NCI-H187 treated with DMSO at 0.1 percent for 48 hours (cell line): ENCODE measurements around the gene DSCAM.

Experiments
- DNase-seq: peaks from one replicate; lab custom pipeline; 2025; lab: John Stamatoyannopoulos, UW

The DSCAM gene

DNA sequence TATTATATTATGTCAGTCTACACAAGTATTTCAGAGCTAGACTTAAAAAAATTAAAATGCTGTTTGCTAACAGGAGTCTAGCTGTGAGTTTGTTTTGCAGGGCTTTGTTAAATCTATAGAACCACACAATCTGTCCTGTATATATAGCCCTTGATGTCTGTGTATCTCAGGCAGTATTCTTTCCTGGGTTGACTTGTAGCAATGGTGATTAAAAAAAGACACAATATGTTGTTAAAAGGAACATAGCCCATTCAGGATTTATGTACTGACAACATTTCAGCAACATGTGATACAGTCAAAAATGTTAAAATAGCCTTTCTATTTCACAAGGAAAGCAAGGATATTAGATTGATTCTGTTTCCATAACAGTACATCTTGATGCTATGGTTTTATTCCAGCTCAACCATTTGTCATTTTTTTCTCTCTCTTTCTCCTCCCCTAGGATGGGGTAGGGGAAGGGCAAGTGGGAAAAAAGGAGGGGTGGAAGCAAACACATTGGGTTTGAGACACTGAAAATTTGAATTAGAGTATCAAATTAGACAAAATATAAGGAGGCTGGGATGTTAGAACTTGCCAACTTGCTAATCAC, 139.2 kb downstream of the DSCAM start:
- DNase-seq: no peak

DNA sequence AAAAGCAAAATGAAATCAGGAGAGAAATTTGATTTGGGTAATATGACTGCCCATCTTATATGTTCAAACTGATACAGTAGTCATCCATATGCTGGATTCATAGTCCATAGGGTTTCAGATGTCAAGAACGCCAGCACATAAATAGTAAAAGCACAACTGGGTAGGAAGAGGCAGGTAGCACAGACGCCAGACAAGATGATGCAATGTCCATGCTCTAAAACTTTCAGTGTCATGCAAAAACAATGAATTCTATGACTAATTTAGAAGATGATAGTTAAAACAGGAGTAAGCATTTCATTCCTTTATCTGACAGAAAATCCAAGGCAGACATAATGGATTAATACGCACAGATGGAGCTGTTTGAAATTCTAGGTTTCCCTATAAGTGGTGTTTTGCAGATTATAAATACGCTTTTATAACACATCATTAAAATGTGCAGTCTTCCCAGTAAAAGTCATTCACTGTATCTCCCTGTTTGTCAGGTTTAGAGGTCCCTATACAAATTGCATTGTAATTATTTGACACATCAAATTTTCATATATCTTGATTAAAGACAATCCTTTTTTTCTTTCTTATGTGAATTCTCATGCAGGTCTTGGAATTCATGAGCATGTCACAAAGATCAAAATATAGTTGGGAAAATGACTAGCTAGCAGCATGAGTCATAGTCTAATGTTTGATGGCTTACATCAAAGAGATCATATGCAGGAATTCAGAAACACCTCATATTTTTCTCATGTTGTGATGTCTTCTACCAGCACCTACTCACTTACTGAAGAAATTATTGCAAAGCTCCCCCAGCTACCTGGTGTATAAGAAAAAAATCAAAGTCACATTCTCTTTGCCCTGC, 139.9 kb downstream of the DSCAM start:
- no peak for DNase-seq

DNA sequence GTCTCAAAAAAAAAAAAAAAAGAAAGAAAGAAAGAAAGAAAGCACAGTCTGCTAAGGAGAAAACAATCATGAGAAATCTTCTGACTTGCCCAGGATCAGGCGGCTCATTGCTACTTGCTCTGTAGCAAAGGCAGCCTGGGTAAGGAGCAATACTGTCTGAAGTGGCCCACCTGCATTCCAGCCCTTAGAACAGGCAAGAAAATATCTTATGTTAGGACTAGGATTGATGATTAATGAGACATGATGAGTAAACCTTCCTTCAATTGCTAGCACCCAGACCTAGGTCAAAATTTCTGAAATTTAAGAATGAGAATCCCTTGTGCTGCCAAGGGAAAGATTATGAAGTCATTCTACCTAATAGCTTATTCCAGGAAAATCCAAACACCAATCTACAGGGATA, 140.8 kb downstream of the DSCAM start:
- no peak for DNase-seq

DNA sequence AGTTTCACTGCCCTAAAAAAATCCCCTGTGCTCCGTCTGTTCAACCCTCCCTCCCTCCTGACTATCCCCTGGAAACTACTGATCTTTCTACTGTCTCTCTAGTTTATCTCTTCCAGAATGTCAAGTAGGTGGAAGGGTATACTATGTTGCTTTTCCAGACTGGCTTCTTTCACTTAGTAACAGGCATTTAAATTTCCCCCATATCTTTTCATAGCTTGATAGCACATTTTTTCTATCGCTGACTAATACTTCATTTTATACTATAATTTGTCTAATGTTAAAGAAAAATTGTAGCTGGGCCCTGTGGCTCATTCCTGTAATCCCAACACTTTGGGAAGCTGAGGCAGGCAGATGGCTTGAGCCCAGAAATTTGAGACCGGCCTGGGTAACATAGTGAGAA, 142.8 kb downstream of the DSCAM start:
- no peak for DNase-seq

DNA sequence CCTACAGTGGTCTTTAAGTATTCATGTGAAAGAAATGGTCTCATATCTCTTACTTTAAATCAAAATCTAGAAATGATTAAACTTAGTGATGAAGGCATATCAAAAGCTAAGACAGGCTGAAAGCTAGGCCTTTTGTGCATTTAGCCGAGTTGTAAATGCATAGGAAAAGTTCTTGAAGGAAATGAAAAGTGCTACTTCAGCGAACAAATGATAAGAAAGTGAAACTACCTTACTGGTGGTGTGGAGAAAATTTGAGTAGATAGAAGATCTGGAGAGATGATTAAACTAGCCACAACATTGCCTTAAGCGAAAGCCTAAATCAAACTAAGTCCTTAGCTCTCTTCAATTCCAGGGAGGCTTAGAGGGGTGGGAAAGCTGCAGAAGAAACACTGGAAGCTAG, 147.6 kb downstream of the DSCAM start:
- DNase-seq: no peak

DNA sequence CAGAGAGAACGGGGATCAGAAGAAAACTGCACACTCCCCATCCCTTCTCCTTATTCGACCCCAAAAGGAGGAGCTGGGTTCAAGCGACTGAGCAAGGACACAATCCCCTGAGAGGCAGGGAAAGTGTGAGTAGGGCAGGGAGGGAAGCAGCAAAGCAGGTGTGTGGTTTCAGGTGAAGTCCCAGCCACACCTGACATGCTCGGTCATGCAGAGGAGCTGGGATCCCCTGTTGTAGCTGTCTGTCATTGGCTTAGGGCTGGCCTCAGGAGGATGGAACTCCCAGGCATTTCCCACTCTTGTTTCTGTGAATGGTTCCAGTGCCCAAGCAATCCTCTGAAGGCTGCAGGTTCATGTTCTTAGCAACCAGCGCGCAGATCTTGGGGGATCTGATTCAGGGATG, 150.7 kb downstream of the DSCAM start:
- DNase-seq: no peak

DNA sequence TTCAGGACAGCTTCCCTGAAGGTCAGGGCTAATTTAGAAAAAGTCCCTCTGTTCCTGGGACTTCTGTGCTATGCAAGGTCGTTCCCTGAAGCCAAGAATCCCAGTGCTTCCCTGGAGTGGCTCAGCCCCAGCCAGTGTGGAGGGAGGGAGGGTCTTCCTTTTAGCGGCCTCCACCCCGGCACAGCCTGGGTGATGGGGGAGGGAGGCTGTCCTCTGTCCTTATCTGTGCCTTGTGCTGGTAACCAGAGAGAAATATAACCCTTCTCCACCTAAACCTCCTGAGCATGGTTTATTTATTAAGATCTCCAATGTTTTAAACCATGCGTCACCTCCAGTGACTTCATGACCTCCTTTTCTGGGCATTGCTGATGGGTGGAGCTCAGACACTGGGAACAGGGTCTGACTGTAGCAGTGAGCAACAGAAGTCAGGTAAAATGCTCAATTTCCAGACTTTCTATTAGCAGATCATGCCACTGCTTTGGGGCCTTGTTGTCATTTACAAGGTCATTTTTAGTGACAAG, 157.1 kb downstream of the DSCAM start:
- DNase-seq: no peak

DNA sequence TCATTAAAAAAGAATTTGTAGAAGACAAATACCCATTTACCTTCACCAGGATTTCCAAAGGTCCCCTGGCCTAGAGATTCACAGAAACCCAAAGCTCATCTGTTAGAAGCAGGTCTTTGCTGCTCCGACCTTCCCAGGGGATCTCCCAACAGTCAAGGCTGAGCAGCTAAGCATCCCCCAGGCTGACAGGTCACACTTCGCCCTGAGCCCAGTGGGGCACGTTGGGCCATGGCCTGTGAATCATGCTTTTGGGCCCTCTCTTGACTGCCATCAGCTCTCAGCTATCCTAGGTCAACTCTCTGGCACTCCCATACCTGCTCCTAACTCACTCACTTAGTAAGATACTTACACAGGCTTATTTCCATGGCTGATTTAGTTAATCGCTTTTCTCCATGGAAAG, 157.7 kb downstream of the DSCAM start:
- DNase-seq: no peak

DNA sequence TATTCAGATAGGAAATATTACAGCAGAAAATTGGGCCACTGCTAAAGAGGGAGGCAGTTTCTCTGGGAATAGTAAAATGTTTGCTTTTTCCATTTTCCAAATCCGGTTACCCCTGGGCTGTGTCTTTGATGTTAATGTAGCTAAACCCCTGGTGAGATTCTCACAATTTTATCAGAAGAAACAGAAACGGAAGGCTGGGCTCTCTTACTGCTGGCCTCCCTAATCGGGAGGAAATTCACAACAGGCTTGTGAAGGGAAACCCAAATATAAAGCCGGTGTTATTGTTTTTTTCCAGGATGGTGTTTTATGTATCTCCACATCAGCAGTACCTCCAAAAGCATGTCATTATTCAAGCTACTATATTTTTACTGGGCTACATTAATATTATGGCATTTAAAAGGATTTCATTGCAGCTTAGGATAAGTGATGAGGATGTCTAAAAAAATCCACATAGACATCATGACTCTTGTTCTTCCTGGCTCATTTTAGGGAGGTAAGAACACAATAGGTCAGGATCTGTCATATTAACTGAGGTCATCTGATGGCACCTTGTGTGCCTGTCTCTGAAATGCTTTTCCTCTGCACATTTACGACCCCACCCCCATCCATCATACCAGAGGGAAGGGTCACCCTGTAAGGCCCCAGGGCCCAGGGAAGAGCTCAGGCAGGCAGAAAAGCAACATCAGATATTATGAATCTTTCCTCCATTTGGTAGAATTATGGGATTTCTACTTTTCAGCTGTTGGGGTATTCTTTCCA, 158.7 kb downstream of the DSCAM start:
- no peak for DNase-seq

DNA sequence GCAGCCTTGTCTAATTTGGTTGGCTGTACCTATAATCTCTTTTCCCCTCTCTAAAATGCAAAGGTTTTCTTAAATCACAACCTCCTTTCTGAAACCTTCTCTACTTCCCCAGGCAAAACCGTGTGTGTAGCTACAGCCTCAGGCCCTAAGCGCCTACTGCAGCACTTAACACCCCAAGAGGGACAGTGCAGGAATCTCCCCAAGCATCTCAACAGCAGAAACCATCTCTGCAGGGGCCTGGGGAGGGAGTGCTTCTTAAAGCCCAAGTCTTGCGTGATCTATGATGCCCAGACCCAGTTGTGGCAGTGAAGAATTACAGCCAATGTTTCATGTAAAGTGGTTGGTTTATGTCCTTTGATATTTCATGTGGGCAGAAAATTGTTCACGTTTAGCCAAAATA, 159.3 kb downstream of the DSCAM start:
- DNase-seq: no peak

DNA sequence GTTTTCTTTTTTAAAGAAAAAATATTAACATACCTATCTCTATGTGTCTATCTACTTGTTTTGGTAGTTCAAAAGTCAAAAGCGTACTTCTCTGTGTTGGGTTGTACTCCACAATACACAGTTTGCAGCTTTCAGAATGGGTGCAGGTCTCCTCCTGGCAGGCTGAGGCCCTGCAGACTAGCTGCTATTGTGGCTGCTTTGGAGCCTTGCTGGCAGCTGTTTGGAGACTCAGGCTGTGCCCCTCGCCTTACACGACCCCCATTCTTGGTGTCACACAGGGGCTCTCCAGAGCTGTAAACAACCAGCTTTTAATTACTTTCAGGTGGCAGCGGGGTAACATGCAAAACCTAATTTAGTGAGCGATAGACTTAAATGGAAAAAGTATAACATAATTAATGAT, 160.4 kb downstream of the DSCAM start:
- no peak for DNase-seq

DNA sequence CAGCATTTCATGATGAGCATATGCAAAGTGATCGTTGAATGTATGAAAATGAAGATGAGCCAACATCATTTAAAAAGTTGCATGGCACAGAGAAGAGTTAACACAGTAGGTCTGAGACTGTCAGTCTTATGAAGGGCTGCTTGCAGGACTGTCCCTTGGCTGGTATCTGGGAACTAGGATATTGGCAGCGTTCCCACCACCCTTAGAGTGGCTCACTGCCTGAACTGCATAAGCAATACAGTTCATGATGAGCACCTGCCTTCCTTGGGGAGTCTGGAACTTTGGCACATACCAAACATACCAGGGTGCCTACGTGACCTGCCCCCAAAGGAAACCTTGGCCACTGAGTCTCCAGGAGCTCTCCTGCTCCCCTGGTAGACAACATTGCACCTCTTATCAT, 161.8 kb downstream of the DSCAM start:
- no peak for DNase-seq

DNA sequence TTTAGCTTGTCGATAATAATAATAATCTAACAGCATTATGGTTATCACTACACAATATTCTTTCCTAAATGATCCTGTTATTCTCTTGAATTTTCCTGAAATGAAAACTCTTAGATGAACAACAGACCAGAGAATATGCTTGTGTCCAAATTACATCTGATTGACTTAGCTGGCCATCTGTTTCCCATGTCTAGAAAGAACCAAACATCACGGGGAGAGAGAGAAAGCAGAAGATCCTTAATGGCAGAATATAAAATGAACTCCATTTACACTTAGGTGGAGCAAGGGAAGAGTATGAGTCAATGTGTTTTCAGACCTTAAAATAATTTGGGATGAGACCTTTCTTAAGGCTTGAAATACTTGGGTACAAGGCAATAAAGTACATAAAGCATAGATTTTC, 162.2 kb downstream of the DSCAM start:
- no peak for DNase-seq

DNA sequence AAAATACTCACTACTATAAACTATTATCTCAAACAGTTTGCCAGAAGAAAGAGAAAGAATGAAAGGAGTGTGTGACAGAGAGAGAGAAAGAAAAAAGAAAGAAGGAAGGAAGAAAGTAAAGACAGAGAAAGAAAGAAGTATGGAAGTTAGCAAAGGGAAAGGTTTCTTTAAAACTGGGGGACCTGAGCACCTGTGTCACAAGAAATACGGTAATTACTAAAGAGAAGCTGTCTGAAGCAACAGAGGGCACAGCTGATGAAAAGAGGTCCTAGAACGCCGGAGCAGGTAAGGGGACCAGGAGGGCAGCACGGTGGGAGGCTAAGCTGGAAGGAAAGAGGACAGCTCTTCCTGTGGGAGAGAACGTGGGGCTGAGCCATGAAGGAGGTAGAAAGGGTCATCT, 163.6 kb downstream of the DSCAM start:
- no peak for DNase-seq

DNA sequence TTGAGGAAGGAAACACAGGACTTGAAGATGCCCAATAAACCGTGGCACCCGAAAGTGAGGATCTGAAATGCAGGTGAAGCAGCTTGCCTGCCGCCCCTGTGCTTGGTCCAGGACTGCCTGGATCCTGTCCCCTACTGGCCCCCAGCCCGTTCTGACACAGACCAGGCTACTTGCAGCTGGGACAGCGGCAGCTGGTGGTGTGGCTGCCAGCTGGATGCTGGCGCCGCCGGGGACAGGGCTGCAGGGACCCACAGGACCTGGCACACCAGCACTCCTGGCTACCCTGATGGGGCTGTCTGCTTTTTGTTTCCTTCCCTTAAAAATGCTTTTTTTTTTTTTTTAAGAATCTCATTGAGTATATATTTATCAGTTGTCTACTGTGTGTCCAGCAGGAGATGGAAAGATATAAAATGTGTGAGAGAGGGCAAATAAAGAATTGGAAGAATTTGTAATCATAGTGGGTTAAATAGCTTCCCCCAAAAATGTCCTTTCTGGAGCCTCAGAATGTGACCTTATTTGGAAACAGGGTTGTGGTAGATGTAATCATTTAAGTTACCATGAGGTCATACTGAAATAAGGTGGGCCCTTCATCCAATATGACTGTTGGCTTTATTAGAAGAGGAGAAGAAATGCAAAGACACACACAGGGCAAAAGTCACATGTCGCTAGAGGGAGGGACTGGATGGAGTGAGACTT, 165.6 kb downstream of the DSCAM start:
- DNase-seq: no peak

DNA sequence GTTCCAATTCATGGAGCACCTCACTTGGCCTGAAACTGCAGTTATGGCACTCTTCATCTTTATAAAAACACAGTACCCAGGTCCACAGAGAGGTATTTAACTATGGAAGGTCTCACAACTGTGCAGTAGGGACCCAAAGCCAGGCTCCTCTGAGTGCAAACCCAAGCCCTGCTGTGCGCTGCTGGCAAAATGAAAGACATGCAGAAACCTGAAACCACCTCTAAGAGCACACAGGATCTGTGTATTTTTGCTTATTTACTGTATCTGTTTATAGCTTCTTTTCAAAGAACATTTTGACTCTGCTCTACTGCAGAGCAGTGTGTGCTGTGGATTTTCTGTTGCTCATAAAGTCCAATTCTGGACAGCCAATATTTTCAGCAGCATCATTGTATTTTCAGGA, 166.6 kb downstream of the DSCAM start:
- DNase-seq: no peak

DNA sequence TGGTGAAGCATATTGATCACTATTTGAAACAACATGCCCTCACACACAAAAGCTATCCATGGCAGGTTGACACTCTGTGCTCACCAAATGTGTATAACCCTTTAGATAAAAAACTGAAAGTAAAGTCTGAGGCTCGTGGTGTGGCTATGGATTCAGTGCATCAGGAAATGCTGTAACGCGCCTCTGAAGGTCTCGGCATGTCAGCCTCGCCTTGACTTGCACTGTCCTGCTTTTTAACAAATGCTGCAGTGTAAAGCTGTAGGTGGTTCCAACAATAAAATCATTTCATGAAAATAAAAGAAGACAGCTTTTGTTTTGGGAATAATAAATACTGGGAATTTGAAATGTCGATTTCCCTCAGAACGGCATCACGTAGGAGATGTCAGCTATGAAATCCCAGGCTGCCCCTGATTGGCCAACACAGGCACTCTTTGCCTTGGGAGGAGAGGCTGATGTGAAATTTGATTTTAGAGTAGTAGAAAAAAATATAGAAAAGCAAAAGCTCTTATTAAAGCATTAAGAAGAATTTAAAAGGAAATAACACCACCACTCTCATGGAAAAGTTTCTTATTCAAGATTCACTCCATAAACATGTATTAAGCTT, 168.2 kb downstream of the DSCAM start:
- no peak for DNase-seq

DNA sequence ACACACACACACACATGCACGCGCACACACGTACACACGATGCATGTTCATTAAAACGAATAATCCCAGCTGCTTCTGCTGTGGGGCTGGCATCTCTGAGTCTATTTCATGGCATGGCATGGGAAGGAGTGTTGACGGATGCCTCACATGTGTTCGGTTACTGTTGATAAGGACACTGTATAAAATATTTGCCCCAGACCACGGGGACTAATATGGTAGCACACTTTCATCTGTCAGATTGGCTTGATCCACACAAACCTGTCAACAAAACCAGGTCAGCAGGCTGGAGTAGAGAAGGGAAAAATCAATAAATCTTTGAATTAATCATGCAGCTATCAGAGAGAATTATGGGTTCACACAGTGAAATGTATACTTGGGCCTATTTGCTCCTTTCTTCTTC, 171.9 kb downstream of the DSCAM start:
- no peak for DNase-seq

DNA sequence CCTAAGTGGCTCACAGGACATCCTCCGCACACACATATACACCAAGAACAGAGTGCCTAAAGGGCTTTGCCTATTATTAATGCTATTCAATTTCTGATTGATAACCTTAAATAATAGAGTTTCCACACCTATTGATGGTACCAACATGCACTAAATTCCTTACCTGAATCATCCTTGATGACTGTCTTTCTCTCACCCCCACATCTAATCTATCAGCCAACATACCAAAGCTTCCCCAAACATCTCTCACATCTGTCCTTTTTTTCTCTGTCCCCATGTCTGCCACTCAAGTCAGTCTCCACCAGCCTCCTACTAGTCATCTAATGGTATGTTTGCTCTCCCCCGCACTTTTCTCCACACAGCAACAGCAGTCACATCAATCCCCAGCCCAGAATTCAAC, 174.4 kb downstream of the DSCAM start:
- no peak for DNase-seq

DNA sequence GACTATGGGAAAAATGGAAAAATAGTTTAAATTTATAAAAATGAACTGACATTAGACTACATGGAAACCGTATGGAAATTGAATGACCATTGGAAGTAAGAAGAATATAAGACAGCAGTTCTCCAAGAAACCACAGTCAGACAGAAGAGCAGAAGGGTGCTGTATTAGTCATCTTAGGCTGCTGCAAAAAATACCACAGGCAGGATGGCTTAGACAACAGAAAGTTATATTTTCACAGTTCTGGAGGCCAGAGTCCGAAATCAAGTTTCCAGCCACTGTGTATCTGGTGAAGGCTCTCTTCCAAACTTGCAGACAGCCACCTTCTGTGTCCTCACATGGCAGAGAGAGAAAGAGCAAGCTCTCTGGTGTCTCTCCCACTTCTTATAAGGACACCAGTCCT, 175.2 kb downstream of the DSCAM start:
- DNase-seq: no peak

DNA sequence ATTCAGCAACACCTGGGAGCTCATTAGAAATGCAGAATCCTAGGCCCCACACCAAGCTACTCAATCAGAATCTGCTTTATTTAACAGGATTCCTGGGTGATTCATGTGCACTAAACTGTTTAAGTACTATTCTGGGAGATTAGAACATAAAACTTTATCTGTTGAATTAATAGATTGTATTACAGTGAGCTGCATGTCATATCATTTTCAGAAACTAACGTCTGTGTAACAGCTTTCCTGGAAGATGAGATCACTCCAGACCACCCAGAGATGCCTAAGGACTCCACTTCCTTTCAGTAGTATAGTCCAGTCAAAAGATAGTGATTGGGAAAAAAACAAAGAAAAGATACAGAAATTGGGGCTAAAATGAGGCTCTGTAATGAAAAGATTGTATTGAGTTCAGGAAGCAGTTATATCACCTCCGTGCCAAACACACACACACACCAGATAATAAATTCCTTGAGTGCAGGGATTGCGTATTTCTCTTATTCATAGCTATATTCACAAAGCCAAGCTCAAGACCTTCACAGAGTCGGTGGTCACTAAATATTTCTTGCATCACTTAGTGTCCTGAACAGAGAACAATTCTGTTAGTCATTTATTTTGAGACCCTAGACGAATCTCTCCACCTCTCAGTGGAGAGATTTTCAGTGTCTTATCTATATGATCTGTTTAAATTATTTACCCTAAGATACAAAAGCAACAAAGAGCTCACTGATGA, 178.2 kb downstream of the DSCAM start:
- no peak for DNase-seq
